GM19324 (cell line): ENCODE measurements around the gene F2R.
"Not testable (repeated sequence)": the region's sequence is repeated elsewhere in the genome, so short reads cannot be mapped to it uniquely, and the experiment has no call there.

Source experiments
- ATAC-seq: cut with Tn5 transposase; IDR thresholded peaks from one replicate; pipeline ENCODE4 v1.9.1; 2021; ENCODE audit warnings: mild to moderate bottlenecking, moderate library complexity; ENCODE audit not compliant: unreplicated experiment, low FRiP score

Gene F2R

DNA sequence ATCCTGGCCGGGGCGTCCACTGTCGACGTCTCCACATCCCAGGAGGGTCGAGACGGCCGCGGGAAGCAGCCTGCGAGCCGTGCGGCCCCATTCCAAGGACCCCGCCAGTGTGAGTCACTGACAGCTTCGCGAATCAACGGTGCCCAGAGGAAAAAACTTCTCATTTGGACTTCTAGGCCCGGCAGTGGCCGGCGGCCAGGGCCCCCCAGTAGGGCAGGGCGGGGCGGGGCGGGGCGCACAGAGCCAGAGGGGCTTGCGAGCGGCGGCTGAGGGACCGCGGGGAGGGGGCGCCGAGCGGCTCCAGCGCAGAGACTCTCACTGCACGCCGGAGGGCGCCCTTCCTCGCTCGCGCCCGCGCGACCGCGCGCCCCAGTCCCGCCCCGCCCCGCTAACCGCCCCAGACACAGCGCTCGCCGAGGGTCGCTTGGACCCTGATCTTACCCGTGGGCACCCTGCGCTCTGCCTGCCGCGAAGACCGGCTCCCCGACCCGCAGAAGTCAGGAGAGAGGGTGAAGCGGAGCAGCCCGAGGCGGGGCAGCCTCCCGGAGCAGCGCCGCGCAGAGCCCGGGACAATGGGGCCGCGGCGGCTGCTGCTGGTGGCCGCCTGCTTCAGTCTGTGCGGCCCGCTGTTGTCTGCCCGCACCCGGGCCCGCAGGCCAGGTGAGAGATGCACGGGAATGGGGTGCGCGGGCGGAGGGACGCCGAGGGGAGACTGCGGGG, at the start of gene F2R:
F2R (plus strand) TSS at position 391 of the 720 bp plus-strand sequence; CDS start at position 573, 182 bp downstream.
- ATAC-seq: peak; percentile 67

DNA sequence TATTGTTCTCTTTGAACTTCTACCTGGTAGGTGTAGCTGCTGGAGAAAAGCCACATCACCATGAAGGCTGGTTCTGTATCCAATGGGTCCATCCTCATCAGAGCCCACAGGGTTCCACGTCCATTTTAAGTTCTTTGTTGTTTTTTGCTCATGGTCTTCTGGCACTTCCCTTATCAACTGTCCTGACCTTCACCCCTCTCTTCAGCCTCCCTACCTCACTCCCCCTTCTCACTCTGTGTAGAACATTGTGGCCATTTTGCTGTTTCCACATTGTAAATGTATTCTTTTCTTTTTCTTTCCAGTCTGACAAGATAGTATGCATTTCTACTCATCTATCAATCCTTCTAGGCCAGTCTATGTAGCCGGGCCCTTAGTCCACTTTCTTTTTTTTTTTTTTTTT, 48.4 kb upstream of the F2R start:
- no peak for ATAC-seq

DNA sequence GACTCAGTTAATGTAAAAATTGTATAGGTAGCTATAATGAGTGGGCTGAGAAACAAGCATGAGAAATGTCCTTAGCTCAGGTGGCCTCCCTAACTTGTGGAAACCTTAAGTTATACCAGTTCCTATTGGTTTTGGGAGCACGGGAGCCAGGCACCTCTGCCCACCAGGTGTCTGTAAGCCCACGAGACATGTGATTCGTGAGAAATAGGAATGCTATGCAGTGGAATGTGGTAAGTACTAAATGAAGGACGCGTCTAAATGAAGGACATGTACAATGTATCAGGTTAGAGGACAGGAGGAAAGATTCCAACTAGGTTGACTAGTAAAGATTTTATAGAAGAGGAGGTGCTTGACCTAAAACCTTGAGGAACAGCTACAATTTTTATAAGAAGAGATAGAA, 46.7 kb upstream of the F2R start:
- no peak for ATAC-seq

DNA sequence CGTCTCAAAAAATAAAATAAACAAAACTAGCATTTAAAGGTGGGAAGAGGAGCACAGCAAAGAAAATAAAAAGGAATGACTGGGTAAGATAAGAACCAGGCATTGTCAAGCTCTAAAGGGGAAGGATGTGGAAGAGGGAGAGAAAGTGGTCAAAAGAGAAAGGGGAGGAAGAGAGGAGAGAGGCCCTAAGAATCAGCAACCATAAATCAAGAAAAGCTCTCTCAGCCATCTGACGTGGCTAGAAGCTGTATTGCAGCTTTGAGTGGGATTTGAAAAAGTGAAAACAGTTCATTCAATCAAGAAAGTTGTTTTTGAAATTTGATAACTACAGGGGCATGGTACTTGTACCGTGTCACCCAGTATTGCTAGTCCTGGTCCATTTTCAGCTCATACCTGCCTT, 45.4 kb upstream of the F2R start:
- ATAC-seq: no peak

DNA sequence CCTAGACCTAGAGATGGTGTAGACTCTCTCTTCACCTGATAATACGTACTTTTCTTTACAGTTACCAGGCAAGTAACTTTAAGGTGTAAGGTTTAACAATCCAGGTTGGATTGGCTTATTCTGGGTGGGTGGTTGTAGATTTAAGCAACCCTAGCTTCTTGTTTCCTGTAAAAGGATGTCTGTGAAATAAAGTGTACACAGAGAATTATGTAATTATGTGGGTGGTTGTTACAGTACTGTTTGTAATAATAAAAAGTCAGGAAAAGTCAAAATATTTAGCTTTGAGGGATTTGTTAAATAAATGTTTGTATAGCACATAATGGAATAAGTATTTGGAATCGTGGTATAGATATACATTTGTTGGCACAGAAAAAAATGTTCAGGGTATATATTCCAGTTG, 43.7 kb upstream of the F2R start:
- no peak for ATAC-seq

DNA sequence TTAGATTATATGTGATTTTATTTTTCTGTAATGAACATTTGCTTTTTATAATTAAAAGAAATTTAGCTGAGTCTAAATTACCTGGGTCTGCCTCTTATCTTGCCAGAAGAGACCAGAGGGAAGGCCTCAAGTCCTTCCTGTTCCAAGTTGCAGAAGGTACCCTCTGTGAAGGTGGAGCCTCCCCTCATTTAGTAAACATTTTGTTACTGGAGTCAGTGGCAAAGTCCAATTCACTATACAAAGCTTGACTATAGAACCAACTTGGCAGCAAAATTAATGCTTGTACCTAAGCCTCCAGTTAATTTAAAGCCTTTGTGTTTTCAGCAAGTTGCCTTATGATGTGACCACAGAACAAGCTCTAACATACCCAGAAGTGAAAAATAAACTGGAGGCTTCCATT, 42.8 kb upstream of the F2R start:
- ATAC-seq: no peak

DNA sequence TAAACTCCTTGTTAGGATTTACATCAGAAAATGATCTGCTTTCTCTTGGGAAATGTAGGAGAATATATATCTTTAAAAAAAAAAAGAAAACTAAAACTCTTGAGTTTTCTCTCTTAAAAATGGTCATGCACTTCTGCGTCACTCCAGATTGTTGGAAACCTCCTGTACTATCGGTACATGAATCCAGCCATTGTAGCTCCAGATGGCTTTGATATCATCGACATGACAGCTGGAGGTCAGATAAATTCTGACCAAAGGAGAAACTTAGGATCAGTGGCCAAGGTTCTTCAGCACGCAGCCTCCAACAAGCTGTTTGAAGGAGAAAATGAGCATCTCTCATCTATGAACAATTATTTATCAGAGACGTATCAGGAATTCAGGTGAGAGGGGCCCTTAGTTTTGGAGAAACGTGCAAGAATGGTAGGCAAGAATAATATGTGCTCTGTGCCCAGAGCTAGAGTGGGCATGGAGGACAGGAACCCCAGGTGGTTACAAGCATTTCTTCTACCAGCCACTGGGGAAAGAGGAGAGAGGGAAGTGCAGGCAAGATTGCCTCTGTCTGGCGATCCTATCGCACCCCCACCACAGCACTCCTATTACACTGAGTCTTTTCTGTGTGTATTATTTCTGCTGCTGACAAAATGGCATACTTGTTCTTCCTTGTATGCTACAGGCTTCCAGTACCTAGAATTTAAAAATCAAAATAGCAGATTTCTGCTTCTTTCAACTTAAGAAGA, 41.4 kb upstream of the F2R start:
- no peak for ATAC-seq

DNA sequence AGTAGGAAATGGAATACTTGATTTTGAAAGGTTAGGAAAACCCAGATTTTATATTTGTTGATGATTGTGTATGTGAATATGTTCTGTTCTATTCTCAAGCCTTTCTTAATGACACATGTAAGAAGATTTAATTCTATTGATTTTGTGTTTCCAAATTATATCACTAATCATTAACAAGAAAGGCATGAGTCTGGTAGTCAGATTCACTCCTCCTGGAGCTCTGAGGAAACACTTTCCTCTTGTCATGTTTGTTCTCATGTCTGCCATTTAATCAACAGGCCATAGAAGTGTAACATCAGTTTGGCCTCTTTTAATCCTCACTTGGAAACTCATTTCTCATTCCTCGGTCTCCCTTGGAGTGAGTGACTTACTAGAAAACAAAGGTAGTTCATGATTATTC, 40.6 kb upstream of the F2R start:
- no peak for ATAC-seq

DNA sequence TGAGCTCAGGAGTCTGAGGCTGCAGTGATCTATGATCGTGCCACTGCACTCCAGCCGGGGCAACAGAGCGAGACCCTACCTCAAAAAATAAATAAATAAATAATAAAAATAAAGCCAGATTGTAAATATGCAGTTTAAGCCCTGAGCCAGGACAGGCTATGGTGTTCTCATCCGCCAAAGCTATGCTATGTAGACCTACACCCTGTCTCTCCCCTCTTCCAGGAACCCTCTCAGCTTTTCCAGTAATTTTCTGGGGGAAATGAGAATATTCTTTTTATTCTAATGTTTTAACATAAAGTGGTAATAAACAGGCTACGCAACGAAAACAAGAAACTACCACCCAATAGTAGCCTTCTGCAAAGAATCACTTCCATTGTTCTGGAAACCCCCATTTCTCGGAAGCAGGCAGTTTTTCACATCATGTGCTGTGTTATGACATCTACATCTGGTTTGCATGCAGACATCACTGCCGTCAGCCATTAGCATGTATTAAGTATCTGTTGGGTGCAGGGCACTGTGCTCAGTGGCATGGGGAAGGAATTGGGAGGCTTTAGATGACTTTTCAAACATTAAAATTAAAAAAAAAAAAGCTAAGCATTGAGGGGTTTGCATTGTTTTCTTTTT, 38.0 kb upstream of the F2R start:
- no peak for ATAC-seq

DNA sequence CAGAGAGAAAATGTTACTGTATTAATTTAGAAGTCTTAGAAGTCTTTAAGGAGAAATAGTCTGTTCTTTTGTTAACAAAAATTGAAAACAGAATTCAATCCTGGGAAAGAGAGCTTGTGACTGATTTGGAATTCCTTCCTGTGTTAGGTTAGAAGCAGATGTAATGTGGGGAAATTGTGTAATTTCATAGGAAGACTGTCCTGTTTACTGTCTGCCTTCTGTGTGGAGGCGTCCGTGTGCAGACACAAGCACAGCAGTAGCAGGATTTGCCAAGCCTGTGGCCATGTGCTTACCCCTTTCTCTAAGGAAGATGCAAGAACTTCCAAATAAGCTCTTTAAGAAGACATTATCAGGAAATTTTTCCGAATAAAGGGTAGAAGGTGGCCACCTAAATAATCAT, 36.7 kb upstream of the F2R start:
- no peak for ATAC-seq

DNA sequence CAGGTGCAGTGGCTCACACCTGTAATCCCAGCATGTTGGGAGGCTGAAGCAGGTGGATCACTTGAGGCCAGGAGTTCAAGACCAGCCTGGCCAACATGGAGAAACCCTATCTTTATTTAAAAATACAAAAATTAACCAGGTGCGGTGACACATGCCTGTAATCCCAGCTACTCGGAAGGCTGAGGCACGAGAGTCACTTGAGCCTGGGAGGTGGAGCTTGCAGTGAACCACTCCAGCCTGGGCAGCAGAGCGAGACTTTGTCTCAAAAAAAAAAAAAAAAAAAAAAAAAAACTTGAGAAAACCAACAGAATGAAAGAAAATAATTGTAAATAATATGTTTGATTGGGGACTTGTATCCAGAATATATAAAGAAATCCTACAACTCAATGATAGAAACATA, 35.1 kb upstream of the F2R start:
- not testable (repeated sequence) for ATAC-seq

DNA sequence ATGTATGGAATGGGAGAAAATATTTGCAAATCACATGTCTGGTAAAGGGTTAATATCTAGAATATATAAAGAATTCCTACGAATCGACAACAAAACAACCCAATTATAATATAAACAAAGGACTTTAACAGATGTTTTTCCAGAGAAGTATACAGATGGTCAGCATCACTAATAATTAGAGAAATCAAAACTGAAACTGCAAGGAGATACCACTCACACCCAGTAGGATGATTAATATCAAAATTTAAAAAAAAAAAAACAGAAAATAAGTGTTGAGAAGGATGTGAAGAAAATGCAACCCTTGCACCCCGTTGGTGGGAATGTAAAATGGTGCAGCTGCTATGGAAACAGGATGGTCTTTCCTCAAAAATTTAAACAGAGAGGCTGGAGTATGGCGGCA, 34.6 kb upstream of the F2R start:
- ATAC-seq: no peak

DNA sequence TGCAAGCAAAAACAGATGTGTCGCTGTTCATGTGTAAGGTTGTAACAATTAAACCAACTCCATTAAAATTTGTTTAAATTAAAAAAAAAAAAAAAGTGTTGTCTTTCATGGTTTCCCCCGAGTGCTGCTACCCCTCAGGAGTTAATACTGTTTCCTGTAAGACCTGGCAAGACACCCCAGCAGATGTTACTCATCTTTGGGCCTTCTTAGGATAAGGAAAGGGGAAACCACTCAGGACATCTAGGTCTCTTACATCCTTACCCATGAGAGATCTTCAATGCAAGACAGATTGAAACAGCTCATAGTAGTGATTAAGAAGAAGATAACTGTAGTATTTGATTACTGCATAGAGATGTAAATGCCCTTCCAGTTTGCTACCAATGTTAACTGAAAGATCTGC, 33.5 kb upstream of the F2R start:
- ATAC-seq: no peak

DNA sequence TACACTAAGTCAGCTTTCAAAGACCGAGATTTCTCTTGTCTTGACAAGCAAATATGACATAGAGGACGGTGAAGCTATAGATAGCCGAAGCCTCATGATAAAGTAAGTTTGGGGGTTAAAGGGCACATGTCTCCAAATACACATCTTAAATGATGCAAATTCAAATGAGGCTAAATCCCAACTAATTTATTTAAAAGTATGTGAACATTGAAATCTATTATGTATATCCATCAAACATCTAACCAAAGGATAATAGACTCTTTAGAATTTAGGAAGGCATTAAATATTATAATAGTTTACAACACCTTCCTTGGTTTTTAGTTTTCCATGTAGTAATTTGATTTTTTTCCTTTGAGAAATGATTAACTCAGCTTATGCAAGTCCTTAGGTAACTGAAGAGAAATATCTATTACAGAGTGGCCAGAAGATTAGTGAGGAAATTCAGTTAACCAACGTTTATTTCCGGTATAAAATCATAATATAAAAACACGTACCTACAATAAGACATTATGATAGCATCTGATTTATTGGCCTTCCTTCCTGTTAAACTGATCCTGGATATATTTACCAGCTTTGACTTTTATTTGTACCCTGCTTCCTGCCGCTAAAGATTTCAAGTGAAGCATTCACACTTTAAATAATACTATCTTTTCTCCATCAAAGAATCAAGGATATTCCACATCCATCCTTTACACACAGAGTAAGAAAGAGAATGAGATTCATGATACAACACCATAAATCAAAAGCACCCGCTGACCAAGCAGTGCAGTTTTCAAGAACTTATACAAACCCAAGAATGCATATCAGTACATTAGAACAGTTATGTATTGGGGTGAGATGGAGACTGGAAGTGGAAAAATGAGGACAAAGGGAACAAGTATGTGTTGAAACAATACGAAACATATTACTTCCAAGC, 31.9 kb upstream of the F2R start:
- ATAC-seq: no peak

DNA sequence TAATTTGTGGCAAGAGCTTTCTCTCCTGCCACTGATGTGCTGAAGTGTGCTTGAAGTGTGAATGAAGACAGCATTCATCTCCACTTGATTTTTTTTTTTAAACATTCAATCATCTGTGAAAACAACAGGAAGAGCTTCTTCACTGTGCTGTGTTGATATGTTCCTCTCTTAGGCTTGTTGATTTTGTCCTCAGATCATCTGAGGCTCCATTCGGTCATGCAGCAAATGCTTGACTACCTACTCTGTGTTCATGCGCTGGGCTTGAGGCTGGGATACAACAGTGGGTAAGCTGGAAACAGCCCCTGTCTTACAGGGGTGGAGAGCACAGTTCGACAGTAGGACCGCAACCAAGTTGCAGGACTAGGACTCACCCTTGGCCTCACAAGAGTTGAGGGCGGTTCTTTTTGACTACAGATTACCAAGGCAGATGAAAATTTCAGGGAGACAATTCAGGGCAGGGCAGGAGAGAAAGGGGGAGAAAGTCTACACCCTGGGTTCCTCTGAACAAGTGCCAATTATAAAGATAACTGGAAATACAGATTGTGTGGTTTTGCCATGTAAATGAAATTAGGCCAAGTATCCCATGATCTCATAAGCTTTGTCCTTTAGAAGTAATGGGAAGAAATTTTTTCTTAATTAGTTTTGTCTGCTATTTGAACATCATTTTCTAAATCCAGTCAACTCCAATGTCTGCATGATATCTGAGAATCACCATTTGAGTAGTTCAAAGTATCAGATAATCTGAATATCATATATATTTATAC, 31.0 kb upstream of the F2R start:
- no peak for ATAC-seq

DNA sequence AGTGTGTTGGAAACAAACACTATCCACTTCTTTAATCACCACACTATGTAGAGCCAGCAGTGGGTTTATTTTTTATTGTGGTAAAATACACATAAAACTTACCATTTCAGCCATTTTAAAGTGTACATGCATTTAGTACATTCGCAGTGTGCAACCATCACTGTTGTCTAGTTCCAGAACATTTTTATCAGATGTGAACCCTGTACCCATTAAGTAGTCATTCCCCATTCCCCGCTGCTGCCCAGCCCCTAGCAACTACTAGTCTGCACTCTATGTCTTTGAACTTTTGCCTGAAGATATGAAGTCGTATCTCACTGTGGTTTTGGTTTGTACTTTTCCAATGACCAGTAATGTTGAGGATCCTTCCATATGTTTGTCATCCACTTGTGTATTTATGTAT, 30.2 kb upstream of the F2R start:
- ATAC-seq: no peak

DNA sequence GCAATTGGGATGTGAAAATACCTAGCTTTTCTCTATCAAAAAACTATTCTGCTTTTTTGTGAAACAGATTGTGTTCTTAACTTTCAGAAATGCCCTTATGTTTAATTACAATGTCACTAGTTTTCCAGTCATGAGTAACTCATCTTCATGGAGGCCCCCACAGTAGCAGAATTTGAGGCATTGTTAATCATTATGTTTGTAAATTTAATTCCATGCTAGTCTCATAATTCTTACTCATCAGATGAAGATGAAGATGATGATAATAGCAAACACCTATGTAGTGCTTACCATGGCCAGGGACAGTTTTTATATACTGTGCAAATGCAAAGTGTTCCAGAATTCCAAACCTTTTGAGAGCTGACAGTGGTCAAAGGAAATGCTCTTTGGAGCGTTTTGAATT, 27.7 kb upstream of the F2R start:
- ATAC-seq: no peak

DNA sequence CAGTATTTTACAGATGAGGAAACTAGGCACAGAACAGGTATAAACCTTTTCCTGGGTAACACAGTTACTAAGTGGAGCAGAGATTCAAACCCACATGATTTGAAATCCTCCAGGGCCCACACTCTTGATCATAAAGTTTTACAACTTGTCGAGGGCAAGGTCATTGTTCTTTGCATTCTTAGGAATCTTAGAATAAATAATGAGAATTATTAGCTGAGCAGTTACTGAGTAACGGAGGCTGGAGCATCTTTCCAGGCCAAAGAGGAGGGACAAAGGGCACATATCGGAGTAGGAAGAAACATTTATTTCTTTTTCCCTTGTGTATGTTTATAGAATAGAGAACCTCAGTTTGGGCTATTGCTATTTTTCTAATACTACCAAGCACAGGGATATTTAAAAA, 27.1 kb upstream of the F2R start:
- no peak for ATAC-seq

DNA sequence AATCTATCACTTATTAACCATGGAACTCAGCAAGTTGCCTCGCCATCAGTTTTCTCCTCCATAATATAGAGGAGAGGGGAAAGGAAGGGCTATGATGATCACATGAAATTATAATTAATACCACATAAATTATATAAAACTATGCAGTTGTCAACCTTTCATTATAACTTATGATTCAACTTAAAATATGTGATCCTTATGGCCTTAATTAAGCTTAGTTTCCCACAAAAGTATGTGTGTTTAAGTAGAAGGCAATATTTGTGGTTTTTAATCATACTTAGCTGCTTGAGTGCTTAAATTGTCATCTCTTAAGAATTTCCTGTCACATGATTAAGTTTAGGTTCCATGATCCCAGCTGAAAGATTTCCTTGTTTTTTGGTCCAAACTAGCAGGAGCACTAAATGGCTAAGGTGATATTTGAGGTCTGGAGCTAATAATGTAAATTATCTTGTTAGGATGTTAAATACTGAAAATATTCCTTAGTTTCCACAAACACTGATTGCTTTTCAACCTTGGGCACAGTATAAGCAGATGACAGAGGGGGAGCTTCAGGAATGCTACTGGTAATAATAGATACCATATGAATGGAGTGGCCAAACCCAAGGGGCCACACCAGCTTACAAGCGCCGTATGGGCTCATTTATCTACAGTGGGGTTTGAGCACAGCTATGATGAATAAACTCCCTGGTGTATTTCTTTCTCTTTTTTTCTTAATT, 26.4 kb upstream of the F2R start:
- ATAC-seq: no peak
